IMR-90 (cell line): ENCODE measurements around the gene FITM1. TPM values are rescaled to one million over a fixed set of nuclear protein-coding genes. Genes with fewer than 3 reads are reported as not detected.

Source experiments
- ATAC-seq: fragments of 200-7000 bp; cut with Tn5 transposase; 2 replicates; pipeline ENCODE4 v1.9.1; 2020; ENCODE audit warnings: low read depth, mild to moderate bottlenecking, moderate library complexity
- BruUV-seq: library from RNA; stranded (reverse); fragments of 400-500 nt; replicated peaks from 2 replicates; lab custom pipeline; 2021; lab: Mats Ljungman, UMichigan
- CTCF ChIA-PET: fragments of 300-600 bp; formaldehyde crosslinking; extraction: SDS; loops from one replicate; lab custom pipeline; 2021; ENCODE audit warnings: antibody characterized with exemption; lab: Yijun Ruan, JAX
- POLR2A ChIA-PET: fragments of 300-600 bp; sonication (Branson Sonifier 250); formaldehyde crosslinking; loops from one replicate; lab custom pipeline; 2022; ENCODE audit warnings: antibody characterized with exemption; ENCODE audit not compliant: unreplicated experiment; lab: Charles Lee
- DNase-seq: peaks from one replicate; pipeline ENCODE4 v3.0.0; 2013
- H2AFZ ChIP-seq: replicated peaks from 2 replicates; pipeline ENCODE3; 2013; ENCODE audit warnings: low read length, mild to moderate bottlenecking; ENCODE audit not compliant: poor library complexity
- H2AK5ac ChIP-seq: 2 replicates; pipeline ENCODE4 v1.6.1; 2013; ENCODE audit warnings: low read depth, low read length, inconsistent platforms
- H2AK9ac ChIP-seq: replicated peaks from 2 replicates; pipeline ENCODE3; 2013; ENCODE audit warnings: mild to moderate bottlenecking, low read depth, low read length, moderate library complexity; ENCODE audit not compliant: poor library complexity
- H2BK120ac ChIP-seq: 2 replicates; pipeline ENCODE4 v1.6.1; 2013; ENCODE audit warnings: low read depth, low read length, inconsistent platforms
- H2BK15ac ChIP-seq: 3 replicates; pipeline ENCODE4 v1.6.1; 2013; ENCODE audit warnings: low read depth, low read length, inconsistent platforms
- H2BK20ac ChIP-seq: 2 replicates; pipeline ENCODE4 v1.6.1; 2013; ENCODE audit warnings: low read depth, mild to moderate bottlenecking, inconsistent platforms, low read length, moderate library complexity
- H2BK5ac ChIP-seq: 2 replicates; pipeline ENCODE4 v1.6.1; 2013; ENCODE audit warnings: mild to moderate bottlenecking, low read depth, low read length, inconsistent platforms; ENCODE audit not compliant: poor library complexity, severe bottlenecking
- H3K14ac ChIP-seq: replicated peaks from 2 replicates; pipeline ENCODE4 v1.6.1; 2013; ENCODE audit warnings: low read depth, low read length, inconsistent platforms
- H3K18ac ChIP-seq: 2 replicates; pipeline ENCODE4 v1.6.1; 2013; ENCODE audit warnings: low read depth, low read length, control low read depth
- H3K23ac ChIP-seq: 2 replicates; pipeline ENCODE4 v1.6.1; 2013; ENCODE audit warnings: low read depth, low read length, inconsistent platforms
- H3K27ac ChIP-seq: 2 replicates; pipeline ENCODE4 v1.5.1; 2013; ENCODE audit warnings: mild to moderate bottlenecking, control low read depth, low read length; ENCODE audit not compliant: insufficient read depth
- H3K27me3 ChIP-seq: 2 replicates; pipeline ENCODE4 v1.6.1; 2013; ENCODE audit warnings: low read length; ENCODE audit not compliant: control insufficient read depth, insufficient read depth
- H3K36me3 ChIP-seq: 2 replicates; pipeline ENCODE4 v1.6.1; 2013; ENCODE audit warnings: low read length, mixed read lengths; ENCODE audit not compliant: control insufficient read depth, insufficient read depth
- H3K4ac ChIP-seq: 2 replicates; pipeline ENCODE4 v1.6.1; 2013; ENCODE audit warnings: low read depth, low read length, inconsistent platforms
- H3K4me1 ChIP-seq: 2 replicates; pipeline ENCODE4 v1.6.1; 2013; ENCODE audit warnings: low read length, mixed read lengths; ENCODE audit not compliant: control insufficient read depth, insufficient read depth
- H3K4me2 ChIP-seq: 2 replicates; pipeline ENCODE4 v1.6.1; 2013; ENCODE audit warnings: low read depth, mild to moderate bottlenecking, control low read depth, low read length, moderate library complexity
- H3K4me3 ChIP-seq: 2 replicates; pipeline ENCODE4 v1.5.1; 2013; ENCODE audit warnings: low read depth, mild to moderate bottlenecking, control low read depth, low read length, moderate library complexity; ENCODE audit not compliant: insufficient read depth
- H3K56ac ChIP-seq: 2 replicates; pipeline ENCODE4 v1.6.1; 2013; ENCODE audit warnings: low read length, inconsistent platforms; ENCODE audit not compliant: insufficient read depth; ENCODE audit errors: extremely low read depth
- H3K79me1 ChIP-seq, 2 experiments: 2 replicates each; pipeline ENCODE4 v1.6.1; 2013; ENCODE audit warnings: low read length in 2 of 2, inconsistent platforms in 1 of 2, low read depth in 1 of 2
- H3K9ac ChIP-seq: 2 replicates; pipeline ENCODE4 v1.6.1; 2013; ENCODE audit warnings: low read depth, low read length, control low read depth
- H3K9me1 ChIP-seq: 2 replicates; pipeline ENCODE4 v1.6.1; 2013; ENCODE audit warnings: low read length, inconsistent platforms; ENCODE audit not compliant: insufficient read depth
- H3K9me3 ChIP-seq: 2 replicates; pipeline ENCODE4 v1.6.1; 2013; ENCODE audit warnings: low read length; ENCODE audit not compliant: control insufficient read depth, insufficient read depth
- H4K20me1 ChIP-seq: 2 replicates; pipeline ENCODE4 v1.6.1; 2013; ENCODE audit warnings: low read length, inconsistent platforms; ENCODE audit not compliant: insufficient read depth
- H4K5ac ChIP-seq: 2 replicates; pipeline ENCODE4 v1.6.1; 2013; ENCODE audit warnings: mild to moderate bottlenecking, low read depth, low read length, control low read depth
- H4K8ac ChIP-seq, 2 experiments: 2 replicates each; pipeline ENCODE4 v1.6.1; 2013; ENCODE audit warnings: low read depth in 2 of 2, low read length in 2 of 2, control low read depth in 1 of 2, inconsistent platforms in 1 of 2
- H4K91ac ChIP-seq: 2 replicates; pipeline ENCODE4 v1.6.1; 2013; ENCODE audit warnings: low read depth, low read length, inconsistent platforms; ENCODE audit not compliant: insufficient read depth
- BHLHE40 ChIP-seq: fragments of 150-350 bp; IDR thresholded peaks from 2 replicates; pipeline ENCODE4 v1.6.1; 2016; ENCODE audit warnings: mild to moderate bottlenecking, low read depth, low read length
- CEBPB ChIP-seq: IDR thresholded peaks from 2 replicates; pipeline ENCODE4 v1.6.1; 2012; ENCODE audit warnings: low read depth, low read length, improper control_type of control experiment
- CHD1 ChIP-seq: IDR thresholded peaks from 2 replicates; pipeline ENCODE4 v1.6.1; 2012; ENCODE audit warnings: low read depth, low read length, improper control_type of control experiment
- FOS ChIP-seq: fragments of 150-350 bp; IDR thresholded peaks from 2 replicates; pipeline ENCODE4 v1.6.1; 2016; ENCODE audit warnings: low read depth, low read length
- MAZ ChIP-seq: IDR thresholded peaks from 2 replicates; pipeline ENCODE4 v1.6.1; 2012; ENCODE audit warnings: low read depth, mild to moderate bottlenecking, low read length, improper control_type of control experiment, moderate library complexity, borderline replicate concordance
- MXI1 ChIP-seq: IDR thresholded peaks from 2 replicates; pipeline ENCODE4 v1.6.1; 2012; ENCODE audit warnings: low read depth, mild to moderate bottlenecking, low read length, moderate library complexity, borderline replicate concordance
- NFE2L2 ChIP-seq: fragments of 150-350 bp; IDR thresholded peaks from 2 replicates; pipeline ENCODE4 v1.6.1; 2016; ENCODE audit warnings: low read depth, mild to moderate bottlenecking, low read length
- POLR2A ChIP-seq: IDR thresholded peaks from 2 replicates; pipeline ENCODE4 v1.6.1; 2012; ENCODE audit warnings: mild to moderate bottlenecking, low read depth, low read length
- RAD21 ChIP-seq: IDR thresholded peaks from 2 replicates; pipeline ENCODE4 v1.6.1; 2012; ENCODE audit warnings: low read length, improper control_type of control experiment
- RCOR1 ChIP-seq: IDR thresholded peaks from 2 replicates; pipeline ENCODE4 v1.6.1; 2012; ENCODE audit warnings: mild to moderate bottlenecking, low read length, improper control_type of control experiment; ENCODE audit not compliant: insufficient replicate concordance
- RFX5 ChIP-seq: IDR thresholded peaks from 2 replicates; pipeline ENCODE4 v1.8.0; 2012; ENCODE audit warnings: low read depth, mild to moderate bottlenecking, low read length, moderate library complexity
- SMC3 ChIP-seq: fragments of 150-350 bp; IDR thresholded peaks from 2 replicates; pipeline ENCODE4 v1.6.1; 2016; ENCODE audit warnings: low read depth, mild to moderate bottlenecking, antibody characterized with exemption, low read length, moderate library complexity
- WGBS, 2 experiments: methylation state at CpG; one replicate each; pipeline versions ENCODE4 v1.1.5 to v1.1.7; 2013; ENCODE audit warnings: missing lambda C conversion rate in 2 of 2; ENCODE audit not compliant: insufficient read length in 1 of 2; ENCODE audit errors: extremely low coverage in 2 of 2; 5-methylcytosine and 5-hydroxymethylcytosine counted together
- dilution Hi-C: fragments of 300-500 bp; cut with HindIII; formaldehyde crosslinking; loops from one replicate; pipeline ENCODE4 v1.14.3; 2018; ENCODE audit warnings: low sequenced_read_pairs; ENCODE audit not compliant: unreplicated experiment
- in situ Hi-C: fragments of 300-500 bp; cut with MboI; formaldehyde crosslinking; loops from 3 replicates; pipeline ENCODE4 v1.14.3; 2019; ENCODE audit warnings: low sequenced_read_pairs, inconsistent platforms, mixed read lengths
- intact Hi-C: fragments of 100-400 bp; cut with micrococcal nuclease; formaldehyde crosslinking; loops from 2 replicates; pipeline ENCODE4 v1.10.0; 2022
- polyA plus RNA-seq, 3 experiments: library from polyadenylated mRNA; depleted of rRNA; stranded (reverse); fragments of >200 nt; gene quantifications; 2 replicates each; pipeline ENCODE4 v1.2.3, GENCODE V29; 2012; ENCODE audit warnings: low replicate concordance in 1 of 3
- total RNA-seq: library from RNA; depleted of rRNA; stranded (reverse); fragments of >200 nt; gene quantifications from 2 replicates; pipeline ENCODE4 v1.2.3, GENCODE V29; 2012
- TF ChIP-seq, protein P1 (sequence below): conservative IDR thresholded peaks from 2 replicates; pipeline ENCODE4 v1.5.1; 2012; ENCODE audit warnings: mild to moderate bottlenecking, low read depth, low read length, improper control_type of control experiment
- TF ChIP-seq, protein P2 (sequence below): fragments of 150-350 bp; IDR thresholded peaks from 2 replicates; pipeline ENCODE4 v1.6.1; 2016; ENCODE audit warnings: low read depth, mild to moderate bottlenecking, low read length, moderate library complexity, borderline replicate concordance
- TF ChIP-seq, protein P3 (sequence below): fragments of 150-350 bp; IDR thresholded peaks from 2 replicates; pipeline ENCODE4 v1.6.1; 2017; ENCODE audit warnings: mild to moderate bottlenecking, antibody characterized with exemption, low read length, low read depth

FITM1 gene
- total and polyA plus RNA-seq, 2 of the 4 experiments (the other 2 are of a cell fraction), result not detected

DNA sequence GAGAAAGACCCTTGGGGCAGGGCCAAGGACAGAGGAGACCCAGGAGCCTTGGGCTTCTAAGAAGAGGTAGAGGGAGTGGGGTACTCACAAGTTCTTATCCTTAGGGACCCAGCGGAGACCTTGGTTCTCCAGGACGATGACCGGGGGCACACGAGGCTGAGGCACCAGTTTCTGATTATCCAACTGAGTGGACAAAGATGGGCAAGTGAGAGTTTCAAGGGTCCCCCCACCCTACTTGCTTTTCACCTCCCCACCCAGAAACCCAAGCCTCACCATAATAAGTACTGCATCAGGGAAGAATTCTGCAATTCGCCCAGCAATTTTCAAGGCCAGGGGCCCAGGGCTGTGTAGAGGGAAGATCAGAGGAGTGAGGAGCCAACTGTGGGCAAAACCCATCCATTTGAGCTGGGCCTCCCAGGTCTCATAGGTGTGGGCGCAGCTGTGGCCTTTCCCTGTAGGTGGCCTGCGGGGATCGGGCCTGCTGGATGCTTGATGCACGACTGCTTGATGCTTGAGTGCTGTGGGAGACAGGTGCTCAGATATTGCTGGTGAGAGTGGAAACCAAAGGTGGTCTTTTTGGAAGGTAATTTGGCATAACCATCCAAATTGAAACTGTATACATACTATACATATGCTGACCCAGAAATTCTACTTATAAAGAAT lies 8.9 kb downstream of the FITM1 start:
- H3K14ac ChIP-seq, result no peak overlapping the region
- H3K56ac ChIP-seq, result no peak overlapping the region
- WGBS, 2 experiments, result no CpG with 5 or more reads among the region's 9 CpGs
- no TSS peak for BruUV-seq
- H3K9ac ChIP-seq, result no peak overlapping the region
- peaks cover 17% of the 10 kb centered on the region for H4K20me1 ChIP-seq
- ATAC-seq (no peak), DNase-seq (no peak)
- no peaks in the 10 kb centered on the region for H3K27me3 ChIP-seq
- H3K4me1 ChIP-seq, result peaks cover 12% of the 10 kb centered on the region
- peak overlapping the region; percentile 5 for H2AK9ac ChIP-seq
- no peak overlapping the region; the same call in 1 of the 2 replicates for H4K91ac ChIP-seq
- H2BK15ac ChIP-seq, result no peak overlapping the region
- no peak overlapping the region for H2AFZ ChIP-seq
- peaks cover 23% of the 10 kb centered on the region for H3K36me3 ChIP-seq
- H3K9me1 ChIP-seq, result peaks cover 26% of the 10 kb centered on the region
- H3K4me3 ChIP-seq, result no peak overlapping the region
- H2AK5ac ChIP-seq, result no peak overlapping the region
- no peak overlapping the region for H3K18ac ChIP-seq
- no peak overlapping the region for H2BK20ac ChIP-seq
- H4K8ac ChIP-seq, result no peak overlapping the region
- in situ Hi-C loops (loop anchor here (10.0 to 25.0 kb wide), 3 partner anchors 295 to 1052 kb away; partner anchors contain the start of genes ACIN1, BCL2L2, C14orf119 and PABPN1), intact Hi-C loops (no loop called here), dilution Hi-C loops (no loop called here)
- H3K23ac ChIP-seq, result no peak overlapping the region
- H2BK120ac ChIP-seq, result no peak overlapping the region
- no peak overlapping the region for H4K5ac ChIP-seq
- H3K9me3 ChIP-seq, result no peaks in the 10 kb centered on the region
- ChIA-PET POLR2A (no interaction called here), CTCF (interaction anchor here (0.6 kb wide), 2 partner anchors 11 to 42 kb away, joined by 3 to 6 read pairs; no protein-coding TSS in a partner anchor)
- H3K4me2 ChIP-seq, result peak overlapping the region; percentile 15; the same call in 1 of the 2 replicates
- H3K27ac ChIP-seq, result no peak overlapping the region
- no peak overlapping the region for H2BK5ac ChIP-seq
- no peak overlapping the region for H3K4ac ChIP-seq
- H3K79me1 ChIP-seq, result peaks cover 20 to 64% of the 10 kb centered on the region in 2 experiments
- no peak for TF ChIP-seq NFE2L2
- no peak for TF ChIP-seq RAD21
- no peak for TF ChIP-seq MXI1
- TF ChIP-seq SMC3, result no peak
- TF ChIP-seq POLR2A, result no peak
- TF ChIP-seq RFX5, result no peak
- TF ChIP-seq, protein P1, sequence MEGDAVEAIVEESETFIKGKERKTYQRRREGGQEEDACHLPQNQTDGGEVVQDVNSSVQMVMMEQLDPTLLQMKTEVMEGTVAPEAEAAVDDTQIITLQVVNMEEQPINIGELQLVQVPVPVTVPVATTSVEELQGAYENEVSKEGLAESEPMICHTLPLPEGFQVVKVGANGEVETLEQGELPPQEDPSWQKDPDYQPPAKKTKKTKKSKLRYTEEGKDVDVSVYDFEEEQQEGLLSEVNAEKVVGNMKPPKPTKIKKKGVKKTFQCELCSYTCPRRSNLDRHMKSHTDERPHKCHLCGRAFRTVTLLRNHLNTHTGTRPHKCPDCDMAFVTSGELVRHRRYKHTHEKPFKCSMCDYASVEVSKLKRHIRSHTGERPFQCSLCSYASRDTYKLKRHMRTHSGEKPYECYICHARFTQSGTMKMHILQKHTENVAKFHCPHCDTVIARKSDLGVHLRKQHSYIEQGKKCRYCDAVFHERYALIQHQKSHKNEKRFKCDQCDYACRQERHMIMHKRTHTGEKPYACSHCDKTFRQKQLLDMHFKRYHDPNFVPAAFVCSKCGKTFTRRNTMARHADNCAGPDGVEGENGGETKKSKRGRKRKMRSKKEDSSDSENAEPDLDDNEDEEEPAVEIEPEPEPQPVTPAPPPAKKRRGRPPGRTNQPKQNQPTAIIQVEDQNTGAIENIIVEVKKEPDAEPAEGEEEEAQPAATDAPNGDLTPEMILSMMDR, result no peak
- TF ChIP-seq CEBPB, result no peak
- TF ChIP-seq, protein P2, sequence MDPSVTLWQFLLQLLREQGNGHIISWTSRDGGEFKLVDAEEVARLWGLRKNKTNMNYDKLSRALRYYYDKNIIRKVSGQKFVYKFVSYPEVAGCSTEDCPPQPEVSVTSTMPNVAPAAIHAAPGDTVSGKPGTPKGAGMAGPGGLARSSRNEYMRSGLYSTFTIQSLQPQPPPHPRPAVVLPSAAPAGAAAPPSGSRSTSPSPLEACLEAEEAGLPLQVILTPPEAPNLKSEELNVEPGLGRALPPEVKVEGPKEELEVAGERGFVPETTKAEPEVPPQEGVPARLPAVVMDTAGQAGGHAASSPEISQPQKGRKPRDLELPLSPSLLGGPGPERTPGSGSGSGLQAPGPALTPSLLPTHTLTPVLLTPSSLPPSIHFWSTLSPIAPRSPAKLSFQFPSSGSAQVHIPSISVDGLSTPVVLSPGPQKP, result no peak
- no peak for TF ChIP-seq RCOR1
- TF ChIP-seq, protein P3, sequence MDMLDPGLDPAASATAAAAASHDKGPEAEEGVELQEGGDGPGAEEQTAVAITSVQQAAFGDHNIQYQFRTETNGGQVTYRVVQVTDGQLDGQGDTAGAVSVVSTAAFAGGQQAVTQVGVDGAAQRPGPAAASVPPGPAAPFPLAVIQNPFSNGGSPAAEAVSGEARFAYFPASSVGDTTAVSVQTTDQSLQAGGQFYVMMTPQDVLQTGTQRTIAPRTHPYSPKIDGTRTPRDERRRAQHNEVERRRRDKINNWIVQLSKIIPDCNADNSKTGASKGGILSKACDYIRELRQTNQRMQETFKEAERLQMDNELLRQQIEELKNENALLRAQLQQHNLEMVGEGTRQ, result no peak
- TF ChIP-seq FOS, result no peak
- TF ChIP-seq MAZ, result no peak
- TF ChIP-seq BHLHE40, result no peak
- no peak for TF ChIP-seq CHD1
